HG03066 (cell line): ENCODE measurements around the gene P2RX3.
"Not testable (repeated sequence)": the region's sequence is repeated elsewhere in the genome, so short reads cannot be mapped to it uniquely, and the experiment has no call there.

ENCODE experiments used
- ATAC-seq: cut with Tn5 transposase; IDR thresholded peaks from one replicate; pipeline ENCODE4 v1.9.1; 2021; ENCODE audit warnings: low read depth; ENCODE audit not compliant: unreplicated experiment

Gene P2RX3

DNA sequence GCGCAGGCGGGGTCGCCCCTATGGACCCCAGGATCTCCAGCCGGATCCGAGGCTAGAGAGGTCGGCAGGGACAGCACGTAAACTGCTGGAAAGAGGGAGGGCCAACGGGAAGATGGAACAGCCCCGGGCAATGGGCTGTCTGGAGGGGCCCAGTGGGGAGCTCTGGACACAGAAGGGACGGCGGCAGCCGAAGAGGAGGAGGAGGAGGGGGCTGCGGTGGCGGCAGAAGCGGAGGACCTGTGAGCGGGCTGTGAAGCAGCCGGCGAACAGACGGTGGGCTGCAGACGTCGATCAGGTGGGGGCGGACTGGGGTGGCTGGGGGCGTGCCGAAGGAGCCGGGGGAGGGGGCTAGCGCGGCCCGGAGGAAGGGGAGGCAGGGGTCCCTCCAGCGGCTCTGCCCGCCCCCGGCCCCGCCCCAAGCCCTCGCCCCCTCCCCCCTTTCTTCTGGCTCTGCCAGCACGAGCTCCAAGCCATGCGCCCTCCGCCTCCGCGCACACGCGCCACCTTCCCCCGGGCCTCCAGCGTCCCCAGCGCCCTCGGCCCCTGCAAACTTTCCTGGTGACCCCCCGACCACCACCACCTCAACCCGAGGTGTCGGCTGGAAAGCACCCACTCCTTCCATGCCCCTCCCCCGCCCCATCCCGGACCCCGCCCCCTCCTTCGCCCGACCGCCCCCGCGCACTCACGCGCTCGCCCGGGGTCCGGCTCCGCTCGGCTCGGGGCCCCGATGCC is 13.8 kb upstream of the P2RX3 start:
- ATAC-seq = no peak

- ATAC-seq = peak; percentile 88
Measured at GRCh38 chr11:57324886-57325734, 13.0 kb upstream of the P2RX3 start, which contains the start of gene TNKS1BP1. Gene TNKS1BP1, minus strand, starts transcription at chr11:57324952. Its CDS starts 3,067 bp downstream, at chr11:57321885.

GRCh38 chr11:57325735-57326048 is 12.5 kb upstream of the P2RX3 start:
- ATAC-seq = no peak

DNA sequence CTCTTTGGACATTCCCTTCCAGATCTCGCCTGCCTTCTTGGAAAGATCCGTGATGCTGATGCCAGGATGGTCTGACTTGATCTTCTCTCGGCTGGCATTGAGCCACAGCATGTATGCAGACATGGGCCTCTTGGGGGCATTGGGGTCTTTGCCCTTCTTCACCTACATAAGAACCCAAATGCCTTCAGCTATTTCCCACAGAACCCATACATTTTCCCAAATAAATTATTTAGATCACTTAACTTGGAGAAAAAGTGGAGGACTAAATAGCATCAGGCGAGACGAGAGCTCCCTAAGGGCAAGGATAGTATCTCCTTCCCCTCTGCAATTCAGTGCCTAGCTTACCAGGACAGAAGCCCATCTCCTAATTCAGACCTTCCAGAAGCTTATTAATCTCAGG is 10.4 kb upstream of the P2RX3 start:
- no peak for ATAC-seq

DNA sequence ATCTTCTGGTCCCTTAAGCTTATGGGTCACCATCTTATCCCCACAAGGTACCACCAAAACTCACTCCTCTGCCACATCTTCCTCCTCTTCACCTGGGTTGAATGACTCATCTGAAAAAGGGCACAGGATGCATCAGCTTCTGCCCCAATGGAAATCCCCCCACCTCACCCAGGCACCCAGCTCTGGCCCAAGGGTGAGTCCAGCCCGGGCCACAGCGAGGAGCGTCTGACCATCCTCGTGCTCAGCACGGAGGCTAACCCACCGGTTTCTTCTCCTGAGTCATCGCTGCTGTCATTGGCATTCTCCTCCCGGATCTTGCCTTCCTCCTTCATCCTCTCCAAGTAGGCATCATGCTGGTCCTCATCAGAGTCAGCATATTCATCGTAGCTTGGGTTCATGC is 8.1 kb upstream of the P2RX3 start:
- no peak for ATAC-seq

DNA sequence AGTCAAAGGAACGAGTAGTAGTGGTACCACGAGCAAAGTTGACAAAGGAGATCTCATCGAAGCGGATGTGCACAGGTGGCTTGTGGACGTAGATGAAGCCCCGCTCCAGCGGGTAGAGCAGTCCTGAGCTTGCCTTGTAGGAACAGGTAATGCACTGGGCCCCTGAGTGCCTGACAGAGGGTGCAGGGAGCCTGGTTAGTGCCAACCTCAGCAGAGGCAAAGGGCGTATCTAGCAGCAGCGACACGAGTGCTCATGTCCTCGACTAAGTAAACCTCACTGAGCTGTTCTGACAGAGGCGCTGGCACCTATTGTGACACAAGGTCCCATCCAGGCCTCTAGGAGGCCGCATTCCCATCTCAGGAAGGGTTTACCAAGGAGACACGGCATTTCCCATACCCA is 6.4 kb upstream of the P2RX3 start:
- ATAC-seq = no peak

GRCh38 chr11:57332694-57333440 is 5.3 kb upstream of the P2RX3 start:
- ATAC-seq = no peak

DNA sequence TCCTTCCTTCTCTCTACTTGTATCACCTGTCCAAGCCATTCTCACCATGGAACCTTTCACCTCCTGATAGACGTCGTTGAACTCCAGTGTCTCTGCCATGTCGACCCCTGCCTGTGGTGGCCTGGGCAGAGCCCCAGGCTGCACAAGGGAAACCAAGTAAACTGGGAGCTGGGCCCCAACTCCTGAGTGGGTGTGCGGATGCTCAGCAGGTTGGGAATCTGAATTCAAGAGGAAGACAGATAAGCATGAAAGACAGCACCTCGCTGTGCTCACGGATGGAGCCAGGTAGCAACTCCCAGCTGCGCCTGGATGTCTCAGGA is 3.2 kb upstream of the P2RX3 start:
- ATAC-seq = no peak

GRCh38 chr11:57335343-57336110 is 2.6 kb upstream of the P2RX3 start, which contains the start of gene SSRP1:
Gene SSRP1, minus strand, starts transcription at chr11:57335892. Its CDS starts 771 bp downstream, at chr11:57335121.
- peak; percentile 100 for ATAC-seq

- peak; percentile 1 for ATAC-seq
Measured at GRCh38 chr11:57336111-57336666, 2.0 kb upstream of the P2RX3 start.

DNA sequence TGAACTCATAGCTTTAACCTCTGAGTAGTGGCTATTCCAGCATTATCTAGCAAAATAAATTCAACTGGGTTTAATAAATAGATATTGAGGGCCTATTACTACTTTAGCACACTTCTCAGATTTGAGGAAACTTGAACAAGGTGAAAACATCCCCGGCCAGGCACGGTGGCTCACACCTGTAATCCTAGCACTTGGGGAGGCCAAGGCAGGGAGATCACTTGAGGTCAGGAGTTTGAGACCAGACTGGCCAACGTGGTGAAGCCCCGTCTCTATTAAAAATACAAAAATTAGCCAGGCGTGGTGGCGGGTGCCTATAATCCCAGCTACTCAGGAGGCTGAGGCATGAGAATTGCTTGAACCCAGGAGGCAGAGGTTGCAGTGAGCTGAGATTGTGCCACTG is 1.3 kb upstream of the P2RX3 start:
- not testable (repeated sequence) for ATAC-seq

DNA sequence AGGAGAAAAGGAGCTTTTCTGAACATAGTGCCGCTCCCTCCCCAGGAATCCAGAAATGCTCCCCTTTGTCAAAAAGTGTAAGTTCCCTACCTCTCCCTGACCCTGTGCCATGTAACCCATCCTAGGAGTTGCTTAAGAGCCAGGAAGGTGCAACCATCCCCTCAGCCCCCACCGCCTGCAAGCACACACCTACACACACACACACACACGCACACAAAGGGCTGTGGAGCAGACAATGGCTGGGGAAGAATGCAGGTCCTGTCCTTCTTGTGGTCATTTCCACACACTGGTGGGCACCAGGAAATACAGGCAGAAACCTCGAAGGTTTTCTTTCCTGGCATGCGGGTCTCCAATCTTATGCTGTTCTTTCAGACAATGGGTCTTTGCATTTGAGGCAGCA is 1.2 kb downstream of the P2RX3 start:
- ATAC-seq = no peak

DNA sequence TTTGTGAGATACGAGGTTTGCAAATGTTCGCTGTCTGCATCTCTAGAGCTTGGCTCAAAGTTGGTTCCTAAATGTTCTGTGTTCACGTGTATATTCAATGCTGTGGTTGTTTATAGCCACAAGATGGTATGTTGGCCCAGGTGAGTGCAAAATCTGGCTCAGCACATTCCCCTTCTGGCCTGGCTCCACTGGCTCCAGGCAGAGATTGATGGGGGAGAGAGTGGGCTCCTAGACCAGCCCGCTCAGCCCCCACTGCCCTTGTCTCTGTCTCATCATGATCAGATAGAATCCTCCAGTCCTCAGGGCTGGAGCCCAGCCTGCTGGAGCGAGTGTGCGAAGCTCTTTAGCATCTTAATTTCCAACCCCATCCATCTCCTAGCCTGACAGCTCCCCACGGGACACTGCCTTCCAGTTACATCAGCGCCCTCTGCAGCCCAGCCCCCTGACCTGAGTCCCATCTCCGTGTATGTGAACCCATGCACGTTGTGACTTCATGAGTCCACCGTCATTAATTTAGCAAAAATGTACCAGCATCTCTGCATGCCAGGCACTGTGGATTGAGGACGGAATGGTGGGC is 2.0 kb downstream of the P2RX3 start:
- ATAC-seq = no peak

- no peak for ATAC-seq
Measured at GRCh38 chr11:57341250-57341808, 3.2 kb downstream of the P2RX3 start.

GRCh38 chr11:57342702-57343101 is 4.5 kb downstream of the P2RX3 start:
- ATAC-seq = no peak

DNA sequence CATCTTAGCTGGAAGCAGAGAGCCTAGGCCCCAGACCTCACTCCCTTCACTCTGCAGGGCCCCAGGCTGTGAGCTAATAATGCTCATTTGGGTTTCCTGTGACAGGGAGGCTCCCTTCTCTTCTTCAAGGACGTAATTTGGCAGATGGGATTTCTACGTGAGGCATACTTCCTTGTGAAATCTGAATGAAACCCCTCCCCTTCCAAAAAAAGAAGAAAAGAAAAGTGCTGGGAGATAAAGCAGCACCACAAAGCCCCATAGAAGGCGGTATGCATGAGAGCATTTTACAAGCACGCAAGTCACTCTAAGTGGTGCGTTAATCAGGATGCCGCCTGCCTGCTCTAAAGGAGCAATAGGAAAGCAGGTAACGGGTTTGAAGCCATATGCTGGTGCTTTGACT is 5.7 kb downstream of the P2RX3 start:
- ATAC-seq = no peak

- no peak for ATAC-seq
Measured at GRCh38 chr11:57344826-57345225, 6.7 kb downstream of the P2RX3 start.

GRCh38 chr11:57345555-57346211 is 7.5 kb downstream of the P2RX3 start:
- ATAC-seq = no peak

GRCh38 chr11:57347336-57347735 is 9.2 kb downstream of the P2RX3 start:
- ATAC-seq = no peak
